ENCODE data around the gene MAGI3. TPM values are rescaled to one million over a fixed set of nuclear protein-coding genes. Genes with fewer than 3 reads are reported as not detected.

The MAGI3 gene
- total and polyA plus RNA-seq, 2 of the 13 experiments (the other 11 are each of a cell fraction or from before 2014, with no cell fraction given), result 4.0 to 11.8 TPM

- no peak for TF ChIP-seq ZFP91 (CRISPR knock-in tag; IDR thresholded peaks at IDR 0.05; ENCODE audit: borderline replicate concordance)
- no peak for TF ChIP-seq ZKSCAN5 (CRISPR knock-in tag; IDR thresholded peaks at IDR 0.05)
- no peak for TF ChIP-seq SP2 (CRISPR knock-in tag; IDR thresholded peaks at IDR 0.05)
- TF ChIP-seq HOXA3 (CRISPR knock-in tag; IDR thresholded peaks at IDR 0.05), result peak; percentile 42; the same call in 1 of the 2 replicates
- no peak for TF ChIP-seq CBFB (CRISPR knock-in tag; IDR thresholded peaks at IDR 0.05)
- no peak for TF ChIP-seq PREB (CRISPR knock-in tag; IDR thresholded peaks at IDR 0.05)
- no peak for TF ChIP-seq THYN1 (CRISPR knock-in tag; IDR thresholded peaks at IDR 0.05; ENCODE audit: borderline replicate concordance, low read depth)
- no peak for TF ChIP-seq ZBTB7A (CRISPR knock-in tag; IDR thresholded peaks at IDR 0.05)
- TF ChIP-seq ZNF547 (CRISPR knock-in tag; IDR thresholded peaks at IDR 0.05), result no peak
- peak in 1 of 2 experiments; percentile 83; a peak in 2 of 4 replicates for TF ChIP-seq EP300 (IDR thresholded peaks at IDR 0.05; ENCODE audit: low read depth in 2 of 2, low read length in 2 of 2)
- peak; percentile 75; the same call in 1 of the 2 replicates for TF ChIP-seq EP300 (CRISPR knock-in tag; IDR thresholded peaks at IDR 0.05; ENCODE audit: borderline replicate concordance)
- TF ChIP-seq KLF13 (CRISPR knock-in tag; IDR thresholded peaks at IDR 0.05), result no peak
- no peak for TF ChIP-seq CC2D1A (CRISPR knock-in tag; IDR thresholded peaks at IDR 0.05)
- TF ChIP-seq NR2F6 (IDR thresholded peaks at IDR 0.05), result 0 out of 2 replicates have a peak, but pooled peaks have one; percentile 46
- peak; percentile 68 for TF ChIP-seq NR2F6 (CRISPR knock-in tag; IDR thresholded peaks at IDR 0.05)
- TF ChIP-seq PPARG (CRISPR knock-in tag; conservative IDR thresholded peaks at IDR 0.05), result 0 out of 2 replicates have a peak, but pooled peaks have one; percentile 8
- TF ChIP-seq ZNF720 (CRISPR knock-in tag; IDR thresholded peaks at IDR 0.05), result no peak
- TF ChIP-seq ZNF710 (CRISPR knock-in tag; IDR thresholded peaks at IDR 0.05; ENCODE audit: borderline replicate concordance), result peak; percentile 87
- 0 out of 2 replicates have a peak, but pooled peaks have one; percentile 46 for TF ChIP-seq ZFY (CRISPR knock-in tag; IDR thresholded peaks at IDR 0.05)
- no peak for TF ChIP-seq ZNF317 (CRISPR knock-in tag; IDR thresholded peaks at IDR 0.05)
- TF ChIP-seq STAT5B (CRISPR knock-in tag; IDR thresholded peaks at IDR 0.05), result no peak
- no peak for TF ChIP-seq HOXA5 (CRISPR knock-in tag; IDR thresholded peaks at IDR 0.05)
- peak; percentile 89 for TF ChIP-seq KDM6A (CRISPR knock-in tag; IDR thresholded peaks at IDR 0.05; ENCODE audit: low read depth)
- TF ChIP-seq ZBTB25 (CRISPR knock-in tag; IDR thresholded peaks at IDR 0.05), result 0 out of 2 replicates have a peak, but pooled peaks have one; percentile 30
- TF ChIP-seq ZNF335 (CRISPR knock-in tag; IDR thresholded peaks at IDR 0.05), result no peak
- no peak for TF ChIP-seq ADNP (CRISPR knock-in tag; IDR thresholded peaks at IDR 0.05)
Measured at GRCh38 chr1:113508364-113509164, 118.2 kb downstream of the MAGI3 start (continued).
